Activated CD8-positive, alpha-beta memory T cell treated with anti-CD3 and anti-CD28 coated beads, Interleukin-2, amount 50 U/mL, for 1 hour (primary cell): ENCODE results near the gene MRPS2.

ENCODE experiments used
- DNase-seq: peaks from one replicate; pipeline ENCODE4 v3.0.0-alpha.2; 2020; ENCODE audit errors: extremely low read depth

MRPS2 gene

DNA sequence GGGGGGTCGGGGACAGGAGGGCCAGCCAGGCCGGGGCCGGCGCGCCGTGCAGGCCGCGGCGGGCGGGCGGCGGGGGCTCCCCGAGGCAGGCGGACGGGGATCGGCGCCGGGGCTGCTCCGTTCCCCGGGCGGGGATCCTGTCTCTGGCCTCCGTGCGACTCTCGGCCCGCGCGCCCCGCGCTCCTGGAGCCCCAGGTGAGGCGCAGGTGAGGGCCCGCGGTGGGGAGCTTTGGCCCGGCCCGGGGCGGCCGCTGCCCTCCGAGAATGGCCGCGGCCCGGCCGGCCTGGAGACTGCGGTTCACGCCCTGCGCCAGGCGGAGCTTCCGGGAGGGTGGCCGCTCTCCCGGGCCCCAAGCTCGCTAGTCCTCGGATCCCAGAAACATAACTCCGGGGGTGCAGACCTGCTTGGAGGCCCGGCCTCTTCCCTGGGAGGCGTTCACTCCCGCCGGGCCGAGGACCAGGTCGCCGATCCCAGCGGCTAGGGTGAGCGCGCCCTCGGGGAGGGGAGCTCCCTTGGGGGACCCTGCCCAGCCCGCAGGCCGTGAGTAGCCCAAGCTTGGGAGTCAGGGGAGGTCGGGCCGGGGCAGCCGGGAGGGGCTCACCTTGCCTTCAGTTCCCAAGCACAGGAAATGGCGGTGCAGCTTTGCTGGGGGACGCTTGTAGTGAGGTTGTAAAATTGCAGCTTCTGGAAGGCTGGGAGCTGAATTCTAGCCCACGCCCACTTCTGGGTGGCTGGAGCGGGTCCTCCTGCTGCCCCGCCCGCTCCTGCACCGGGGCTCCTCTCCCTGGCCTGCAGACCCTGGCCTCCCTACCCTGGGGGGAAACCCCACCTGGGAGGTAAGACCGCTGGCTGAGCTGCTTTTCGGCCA, 20.2 kb upstream of the MRPS2 start:
- DNase-seq, result no peak

DNA sequence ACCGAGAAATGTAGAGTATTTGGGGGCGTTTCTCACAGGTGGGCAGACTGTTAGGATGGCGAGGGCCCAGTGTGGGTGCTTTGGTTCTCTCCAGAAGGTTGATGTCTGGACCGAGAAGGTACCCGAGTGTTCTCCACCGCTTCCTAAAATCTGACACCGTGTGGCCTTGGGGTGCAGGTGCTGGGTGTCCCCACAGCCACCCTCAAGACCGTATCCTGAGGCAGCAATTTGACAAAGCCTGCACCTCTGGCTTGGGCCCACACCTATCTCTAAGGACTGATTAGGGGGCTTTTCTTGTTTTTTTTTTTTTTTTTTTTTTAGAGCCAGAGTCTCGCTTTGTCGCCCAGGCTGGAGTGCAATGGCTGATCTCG, 19.6 kb upstream of the MRPS2 start:
- DNase-seq, result no peak

- no peak for DNase-seq
Observed at GRCh38 chr9:135482015-135482754, 18.3 kb upstream of the MRPS2 start.

- DNase-seq, result no peak
Observed at GRCh38 chr9:135484460-135485277, 15.8 kb upstream of the MRPS2 start.

DNA sequence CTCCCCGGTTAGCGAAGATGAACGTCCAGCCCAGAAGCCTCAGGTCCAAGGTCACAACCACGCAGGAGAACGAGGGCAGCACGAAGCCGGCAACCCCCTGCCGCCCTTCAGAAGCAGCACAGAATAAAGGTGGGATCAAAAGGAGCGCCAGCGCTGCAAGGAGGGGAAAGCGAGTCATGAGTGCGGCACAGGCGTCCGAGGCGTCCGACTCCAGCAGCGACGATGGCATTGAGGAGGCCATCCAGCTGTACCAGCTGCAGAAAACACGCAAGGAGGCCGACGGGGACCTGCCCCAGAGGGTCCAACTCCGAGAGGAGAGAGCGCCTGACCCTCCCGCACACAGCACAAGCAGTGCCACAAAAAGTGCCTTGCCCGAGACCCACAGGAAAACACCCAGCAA, 15.1 kb upstream of the MRPS2 start:
- no peak for DNase-seq

DNA sequence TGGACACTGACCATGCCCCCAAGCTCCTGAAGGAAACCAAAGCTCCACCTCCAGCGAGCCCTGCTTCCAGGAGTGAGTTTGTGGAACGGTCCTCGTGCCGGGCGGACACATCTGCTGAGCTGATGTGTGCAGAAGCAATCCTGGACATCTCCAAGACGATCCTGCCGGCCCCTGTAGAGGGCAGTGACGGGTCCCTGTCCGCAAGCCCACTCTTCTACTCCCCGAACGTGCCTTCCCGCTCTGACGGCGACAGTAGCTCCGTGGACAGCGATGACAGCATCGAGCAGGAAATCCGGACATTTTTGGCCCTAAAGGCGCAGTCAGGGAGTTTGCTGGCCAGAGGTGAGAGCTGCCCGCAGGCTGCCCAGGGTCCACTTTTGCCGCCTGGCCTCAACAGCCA, 14.7 kb upstream of the MRPS2 start:
- DNase-seq, result no peak

DNA sequence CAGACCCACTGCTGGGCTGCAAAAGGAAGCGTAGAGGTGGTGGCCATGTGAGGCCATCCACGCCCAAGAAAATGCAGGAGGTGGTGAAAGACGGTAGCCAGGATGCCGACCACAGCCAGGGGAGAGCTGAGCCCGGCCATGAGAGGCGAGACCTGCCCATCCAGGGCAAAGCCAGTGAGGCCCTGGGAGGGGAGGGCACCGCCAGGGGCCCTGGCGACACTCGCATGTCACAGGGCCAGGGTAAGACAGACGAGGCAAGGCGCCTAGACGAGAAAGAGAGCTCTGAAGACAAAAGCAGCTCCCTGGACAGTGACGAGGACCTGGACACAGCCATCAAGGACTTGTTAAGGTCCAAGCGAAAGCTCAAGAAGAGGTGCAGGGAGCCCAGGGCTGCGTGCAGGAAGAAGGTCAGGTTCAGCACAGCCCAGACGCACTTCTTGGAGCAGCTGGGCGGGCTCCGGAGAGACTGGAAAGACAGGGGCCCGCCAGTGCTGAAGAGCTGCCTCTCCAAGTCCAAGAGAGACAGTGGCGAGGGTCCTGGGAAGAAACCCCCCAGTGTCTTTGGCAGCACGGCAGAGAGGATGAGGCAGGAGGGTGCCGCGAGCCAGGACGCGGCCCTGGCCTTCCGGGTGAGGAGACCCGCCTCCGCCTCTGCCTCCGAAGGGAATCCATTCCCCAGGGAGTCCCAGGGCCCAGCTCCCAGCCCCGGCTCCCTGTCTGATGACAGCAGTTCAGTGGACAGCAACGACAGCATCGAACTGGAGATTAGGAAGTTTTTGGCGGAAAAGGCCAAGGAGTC, 14.0 kb upstream of the MRPS2 start:
- DNase-seq, result no peak

DNA sequence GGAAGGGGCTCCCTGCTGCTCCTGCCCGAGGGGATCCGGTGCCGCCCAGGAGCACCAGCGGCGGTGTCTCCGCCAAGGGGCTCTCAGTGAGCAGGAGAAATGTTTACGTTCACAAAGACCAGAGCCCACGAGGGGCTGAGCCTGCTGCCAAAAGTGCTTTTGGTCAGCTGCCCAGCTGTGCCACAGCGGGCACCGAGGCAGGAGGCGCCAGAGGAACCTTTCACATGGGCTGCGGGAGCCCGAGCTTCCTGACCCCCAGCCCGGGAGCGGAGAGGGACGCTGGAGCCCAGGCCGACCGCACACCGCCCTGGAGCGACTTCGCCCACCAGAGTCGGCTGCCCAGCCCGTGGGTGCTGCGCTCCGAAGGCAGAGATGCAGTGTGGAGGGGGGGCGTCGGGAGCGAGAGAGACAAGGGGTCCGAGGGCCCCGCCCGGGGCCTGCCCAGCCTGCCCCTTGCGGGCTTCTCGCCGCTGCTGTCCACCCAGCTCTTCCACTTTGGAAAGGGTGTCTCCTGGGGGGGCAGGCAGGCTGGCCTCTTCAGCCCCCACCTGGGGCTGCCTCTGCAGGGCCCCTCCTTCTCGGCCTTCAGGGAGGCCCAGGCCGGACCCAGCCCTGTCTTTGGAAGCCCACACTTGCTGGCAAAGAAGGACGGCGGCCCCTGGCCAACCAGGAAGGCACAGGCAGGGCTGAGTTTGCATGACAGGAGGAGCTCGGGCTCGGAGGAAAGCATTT, 13.0 kb upstream of the MRPS2 start:
- no peak for DNase-seq

- no peak for DNase-seq
Observed at GRCh38 chr9:135488013-135488330, 12.5 kb upstream of the MRPS2 start.

DNA sequence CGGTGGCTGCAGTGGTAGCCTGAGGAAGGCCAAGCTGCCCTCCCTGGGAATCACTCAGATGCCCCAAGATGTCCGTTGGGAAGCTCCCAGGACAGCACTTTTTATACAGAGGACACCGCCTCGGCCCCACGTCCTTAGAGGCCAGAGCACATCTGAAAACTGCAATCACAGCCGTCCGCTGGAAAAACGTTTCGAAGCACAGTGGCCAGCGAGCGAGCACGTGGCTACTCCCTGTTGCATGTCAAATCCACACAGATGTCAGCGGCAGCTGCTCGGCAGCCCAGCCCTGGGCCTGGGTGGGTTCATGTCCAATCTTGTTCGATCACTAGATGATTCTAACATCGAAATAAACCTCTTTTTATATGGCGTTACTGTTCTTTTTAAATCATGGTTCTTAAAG, 12.0 kb upstream of the MRPS2 start:
- DNase-seq, result no peak

DNA sequence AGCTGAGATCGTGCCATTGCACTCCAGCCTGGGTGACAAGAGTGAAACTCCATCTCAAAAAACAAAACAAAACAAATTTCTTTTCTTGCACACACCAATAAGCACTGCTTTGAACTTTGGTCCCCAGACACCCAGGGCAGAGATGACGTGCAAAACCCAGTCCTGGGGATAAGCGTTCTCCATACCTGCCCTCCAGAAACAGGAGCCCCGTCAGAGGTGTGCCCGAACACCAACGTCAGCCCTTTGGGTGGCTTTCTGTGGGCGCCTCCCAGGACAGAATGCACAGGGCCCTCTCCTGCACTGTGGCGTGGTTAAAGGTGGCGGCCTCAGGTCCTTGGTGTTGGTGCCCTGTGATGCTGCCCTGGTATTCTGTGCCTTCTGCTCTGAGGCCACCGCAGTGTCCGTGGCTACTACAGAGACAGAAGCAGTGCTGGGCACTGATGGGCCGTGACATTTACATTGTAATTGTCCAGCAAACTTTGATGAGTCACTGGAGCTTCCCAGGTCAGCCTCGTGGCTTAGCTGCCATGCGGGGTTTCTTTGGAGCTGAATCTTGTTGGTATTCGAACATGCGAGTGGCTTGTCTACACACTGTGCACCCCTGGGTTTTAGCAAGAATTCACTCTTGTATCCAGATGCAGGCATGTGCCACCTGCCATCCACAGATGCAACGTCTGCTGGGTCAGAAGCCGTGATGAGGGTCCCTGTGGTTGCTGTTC, 11.1 kb upstream of the MRPS2 start:
- no peak for DNase-seq

GRCh38 chr9:135490166-135490870, 10.2 kb upstream of the MRPS2 start:
- DNase-seq, result no peak

DNA sequence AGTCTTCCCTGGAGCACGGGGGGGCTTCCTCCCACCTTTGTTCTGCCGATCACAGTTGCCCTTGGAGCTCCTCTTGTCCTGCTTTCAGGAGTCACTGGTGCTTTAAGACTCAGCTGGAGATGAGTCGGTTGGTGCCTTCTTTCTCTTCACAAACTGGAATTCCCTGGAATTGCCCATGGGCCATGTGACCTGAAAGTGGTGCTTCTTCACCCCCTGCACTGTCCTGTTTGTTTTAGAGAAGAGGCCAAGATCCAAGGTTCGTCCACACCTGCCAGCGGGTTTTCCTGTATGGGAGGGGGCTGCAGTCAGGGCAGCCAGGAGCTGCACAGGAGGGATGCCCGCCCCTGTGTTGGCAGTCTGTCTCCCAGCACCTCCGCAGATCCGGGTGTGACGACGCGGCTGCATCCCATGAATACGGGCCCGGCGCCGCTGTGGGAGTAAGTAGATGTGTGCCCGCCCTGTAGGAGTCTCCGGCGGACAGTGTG, 9.5 kb upstream of the MRPS2 start:
- DNase-seq, result no peak

- DNase-seq, result no peak
Observed at GRCh38 chr9:135491764-135492163, 8.7 kb upstream of the MRPS2 start.

DNA sequence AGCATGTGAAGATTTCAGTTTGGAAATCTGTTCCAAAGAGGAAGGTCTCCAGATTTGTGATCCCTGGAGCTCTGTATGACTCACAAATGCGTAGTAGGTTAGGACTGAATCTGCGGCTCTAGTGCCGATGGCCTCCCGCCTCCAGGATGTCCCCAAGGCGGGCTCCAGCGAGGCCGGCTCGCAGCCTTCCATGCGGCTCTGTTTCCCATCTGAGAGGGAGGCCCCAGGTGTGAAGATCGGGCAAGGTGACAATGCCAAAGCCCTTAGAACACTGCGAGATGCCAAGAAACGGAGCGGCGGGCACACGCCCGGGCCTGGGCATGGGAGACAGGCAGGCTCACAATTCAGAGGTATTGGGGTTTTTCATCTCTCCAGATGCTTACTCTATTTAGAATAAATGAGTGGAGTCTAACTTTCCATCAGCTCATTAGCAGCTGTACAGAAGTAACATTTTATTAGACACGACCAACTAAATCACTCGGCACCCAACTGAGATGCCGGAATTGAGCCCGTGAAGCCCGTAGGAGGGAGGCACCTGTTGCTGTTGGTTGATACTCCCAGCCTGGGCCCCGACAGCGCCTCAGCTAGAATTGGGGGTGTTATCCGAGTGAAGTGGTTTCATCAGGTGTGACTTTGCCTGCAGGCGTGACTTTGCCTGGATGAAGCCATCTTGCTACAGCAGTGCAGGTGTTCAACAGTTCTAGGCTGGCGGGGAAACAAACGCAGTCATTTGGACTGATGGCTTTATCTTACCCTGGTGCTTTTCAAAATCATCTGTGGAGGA, 7.4 kb upstream of the MRPS2 start:
- DNase-seq, result no peak

- no peak for DNase-seq
Observed at GRCh38 chr9:135494791-135495559, 5.5 kb upstream of the MRPS2 start.

DNA sequence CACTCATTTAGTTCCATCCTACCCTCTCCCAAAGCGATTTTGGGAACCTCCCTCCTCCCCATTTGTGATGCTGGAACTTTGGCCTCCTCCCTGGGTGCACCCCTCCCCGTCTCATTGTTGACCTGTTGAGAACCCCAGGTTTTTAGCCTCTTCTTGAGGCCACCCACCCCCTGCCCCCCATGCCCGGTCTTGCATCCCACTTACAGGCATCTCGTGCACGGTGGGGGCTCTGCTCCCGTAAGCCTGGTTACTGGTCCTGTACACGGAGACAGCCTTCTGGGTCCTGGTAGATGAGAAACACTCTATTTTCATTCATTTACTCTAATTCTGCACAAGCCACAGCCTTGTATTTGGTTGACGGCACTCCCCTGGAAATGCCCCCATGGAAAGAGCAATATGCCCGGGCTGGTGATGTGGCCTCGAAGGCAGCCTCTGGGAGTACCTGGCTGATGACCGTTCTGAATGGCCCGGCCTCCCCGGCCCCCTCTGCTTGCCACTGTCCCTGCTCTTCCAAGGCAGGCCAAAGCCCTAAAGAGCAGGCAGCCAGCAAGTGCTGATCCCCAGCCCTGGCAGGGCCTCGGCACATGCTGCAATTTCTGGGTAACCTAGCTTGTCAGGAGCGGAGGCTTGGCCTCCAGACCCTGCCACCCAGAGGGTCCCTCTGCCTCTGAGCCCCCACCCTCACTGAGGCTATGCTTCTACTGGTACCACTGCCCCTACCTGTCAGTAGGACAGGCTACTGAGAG, 1.9 kb upstream of the MRPS2 start:
- no peak for DNase-seq
